ENCODE measurements around the gene KLHL6.

DNA sequence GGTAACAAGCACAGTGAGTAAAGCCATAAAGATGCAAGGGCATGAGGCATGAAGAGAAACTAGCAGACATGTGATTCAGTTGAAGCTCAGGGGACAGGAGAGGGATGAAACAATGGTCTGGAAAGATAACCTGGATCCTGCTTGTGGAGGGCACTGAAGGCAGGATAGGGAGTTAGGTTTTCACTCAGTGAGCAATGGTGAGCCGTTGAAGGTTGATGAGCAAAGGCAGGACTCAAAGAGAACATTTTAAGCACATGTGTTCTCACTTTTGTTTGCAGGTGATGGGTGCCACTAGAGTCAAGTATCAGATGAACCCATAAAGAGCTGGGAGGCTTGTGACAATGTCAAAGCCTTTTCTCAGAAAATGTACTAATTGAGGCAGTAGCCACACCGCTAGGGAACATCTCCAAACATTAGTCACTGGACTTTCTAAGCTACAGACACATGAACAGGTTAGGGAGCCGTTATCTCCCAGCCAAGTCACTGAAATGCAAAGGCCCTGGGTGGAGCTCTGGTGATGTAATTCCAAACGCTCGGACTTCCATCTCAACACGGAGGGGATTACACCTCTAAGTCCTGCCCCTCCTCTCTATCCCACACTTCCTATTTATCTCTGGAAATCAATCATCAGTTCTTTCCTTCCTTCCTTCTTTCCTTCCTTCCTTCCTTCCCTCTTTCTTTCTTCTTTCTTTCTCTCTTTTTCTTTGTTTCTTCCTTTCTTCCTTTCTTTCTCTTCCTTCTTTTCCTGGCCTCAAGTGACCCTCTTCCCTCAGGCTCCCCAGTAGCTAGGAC is 22.7 kb downstream of the KLHL6 start:
- TF ChIP-seq GATA2 (IDR thresholded peaks at IDR 0.05; ENCODE audit: low read depth, low read length): no peak
- no peak for TF ChIP-seq GATA3 (IDR thresholded peaks at IDR 0.05; ENCODE audit: low read depth, low read length)

Data from SH-SY5Y (cell line).